Nephron (organoid): Measurements from ENCODE around the gene EME2.
A peak's percentile ranks its signal among the peaks of the same experiment; 100 is the strongest.

ENCODE experiments used
- H3K27ac Mint-ChIP-seq, 3 experiments: 2 replicates each; pipeline ENCODE4 v1.8.0; 2020; ENCODE audit warnings: mixed read lengths in 3 of 3, mild to moderate bottlenecking in 2 of 3, moderate library complexity in 1 of 3
- H3K27me3 Mint-ChIP-seq: 2 replicates; pipeline ENCODE4 v1.8.0; 2021; ENCODE audit warnings: low read depth, mild to moderate bottlenecking, moderate library complexity, mixed read lengths
- H3K36me3 Mint-ChIP-seq: 2 replicates; pipeline ENCODE4 v1.8.0; 2020; ENCODE audit warnings: low read depth, mixed read lengths
- H3K4me1 Mint-ChIP-seq: 2 replicates; pipeline ENCODE4 v1.8.0; 2020; ENCODE audit warnings: mixed read lengths
- H3K4me3 Mint-ChIP-seq, 3 experiments: 2 replicates each; pipeline ENCODE4 v1.8.0; 2020; ENCODE audit warnings: mild to moderate bottlenecking in 3 of 3, mixed read lengths in 3 of 3, moderate library complexity in 2 of 3
- H3K9me3 Mint-ChIP-seq: 2 replicates; pipeline ENCODE4 v1.8.0; 2020; ENCODE audit warnings: mixed read lengths
- CTCF ChIP-seq, 3 experiments: fragments of 200-600 bp; sonication (generic); IDR thresholded peaks; one replicate each; pipeline ENCODE4 v1.5.0; 2021; ENCODE audit warnings: antibody characterized with exemption in 3 of 3; ENCODE audit not compliant: unreplicated experiment in 3 of 3

EME2 gene

GRCh38 chr16:1812732-1813163 lies 40.1 kb downstream of the EME2 start:
- Mint-ChIP-seq H3K4me3 (no peak overlapping the region), H3K27ac (no peak overlapping the region), H3K9me3 (no peaks in the 10 kb centered on the region), H3K4me1 (no peaks in the 10 kb centered on the region), H3K36me3 (peaks cover 19% of the 10 kb centered on the region), H3K27me3 (no peaks in the 10 kb centered on the region)
- TF ChIP-seq CTCF (IDR thresholded peaks at IDR 0.05; ENCODE audit: unreplicated experiment in 3 of 3), result peak; percentile 33 to 60 (median 43)

DNA sequence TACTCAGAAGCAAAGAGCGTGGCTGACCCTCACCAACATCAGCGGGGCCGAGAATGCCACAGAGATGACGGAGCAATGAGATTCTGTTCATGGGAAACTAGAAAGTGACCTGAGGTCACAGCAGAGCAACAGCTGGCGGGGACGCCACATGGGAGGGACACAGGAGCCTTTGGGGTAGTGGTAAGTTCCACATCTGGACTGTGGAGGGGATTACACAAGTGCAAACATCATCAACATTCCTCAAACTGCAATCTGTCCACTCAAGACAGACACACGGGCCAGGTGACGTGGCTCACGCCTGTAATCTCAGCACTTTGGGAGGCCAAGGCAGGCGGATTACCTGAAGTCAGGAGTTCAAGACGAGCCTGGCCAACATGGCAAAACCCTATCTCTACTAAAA lies 42.9 kb downstream of the EME2 start:
- no peaks in the 10 kb centered on the region for H3K27me3 Mint-ChIP-seq
- H3K36me3 Mint-ChIP-seq, result peaks cover 16% of the 10 kb centered on the region
- no peaks in the 10 kb centered on the region for H3K9me3 Mint-ChIP-seq
- TF ChIP-seq CTCF (IDR thresholded peaks at IDR 0.05; ENCODE audit: unreplicated experiment in 3 of 3), result no peak
- H3K4me1 Mint-ChIP-seq, result no peaks in the 10 kb centered on the region
- no peak overlapping the region for H3K27ac Mint-ChIP-seq
- no peak overlapping the region for H3K4me3 Mint-ChIP-seq

GRCh38 chr16:1816396-1817275 lies 44.0 kb downstream of the EME2 start:
- no peak for TF ChIP-seq CTCF (IDR thresholded peaks at IDR 0.05; ENCODE audit: unreplicated experiment in 3 of 3)
- Mint-ChIP-seq H3K4me3 (no peak overlapping the region), H3K36me3 (peaks cover 16% of the 10 kb centered on the region), H3K9me3 (no peaks in the 10 kb centered on the region), H3K4me1 (no peaks in the 10 kb centered on the region), H3K27ac (no peak overlapping the region), H3K27me3 (no peaks in the 10 kb centered on the region)

GRCh38 chr16:1817276-1817589 lies 44.6 kb downstream of the EME2 start:
- H3K27me3 Mint-ChIP-seq, result no peaks in the 10 kb centered on the region
- no peaks in the 10 kb centered on the region for H3K9me3 Mint-ChIP-seq
- no peaks in the 10 kb centered on the region for H3K4me1 Mint-ChIP-seq
- H3K27ac Mint-ChIP-seq, result no peak overlapping the region
- H3K4me3 Mint-ChIP-seq, result no peak overlapping the region
- no peak for TF ChIP-seq CTCF (IDR thresholded peaks at IDR 0.05; ENCODE audit: unreplicated experiment in 3 of 3)
- H3K36me3 Mint-ChIP-seq, result peaks cover 16% of the 10 kb centered on the region

DNA sequence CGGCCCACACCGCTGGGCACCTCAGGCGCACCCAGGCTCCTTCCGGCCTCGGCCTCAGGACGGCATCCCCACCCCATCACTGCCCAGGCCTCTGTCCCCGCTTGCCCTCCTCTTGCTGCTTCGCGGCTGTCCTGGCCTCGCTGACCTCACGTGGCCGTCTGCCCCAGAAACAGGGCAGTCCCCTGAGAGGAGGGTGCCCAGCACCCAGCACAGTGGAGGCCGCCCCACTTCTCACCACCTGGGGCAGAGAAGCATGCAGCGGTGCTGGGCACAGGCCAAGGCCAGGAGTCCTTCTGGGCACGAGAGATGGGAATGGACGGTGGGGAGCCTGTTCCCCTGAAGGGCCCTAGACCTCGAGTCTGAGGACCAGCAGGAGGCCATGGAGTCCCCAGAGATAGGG lies 45.1 kb downstream of the EME2 start:
- TF ChIP-seq CTCF (IDR thresholded peaks at IDR 0.05; ENCODE audit: unreplicated experiment in 3 of 3), result no peak
- Mint-ChIP-seq H3K27me3 (no peaks in the 10 kb centered on the region), H3K36me3 (peaks cover 16% of the 10 kb centered on the region), H3K4me1 (no peaks in the 10 kb centered on the region), H3K9me3 (no peaks in the 10 kb centered on the region), H3K27ac (no peak overlapping the region), H3K4me3 (no peak overlapping the region)
